HG03196 (cell line): ENCODE results near the gene DZIP3.
"Not testable (repeated sequence)": the region's sequence is repeated elsewhere in the genome, so short reads cannot be mapped to it uniquely, and the experiment has no call there.

Source experiments
- ATAC-seq: cut with Tn5 transposase; IDR thresholded peaks from one replicate; pipeline ENCODE4 v1.9.1; 2021; ENCODE audit not compliant: unreplicated experiment

The DZIP3 gene

GRCh38 chr3:108677811-108678210, 88.3 kb downstream of the DZIP3 start:
- ATAC-seq, result no peak

DNA sequence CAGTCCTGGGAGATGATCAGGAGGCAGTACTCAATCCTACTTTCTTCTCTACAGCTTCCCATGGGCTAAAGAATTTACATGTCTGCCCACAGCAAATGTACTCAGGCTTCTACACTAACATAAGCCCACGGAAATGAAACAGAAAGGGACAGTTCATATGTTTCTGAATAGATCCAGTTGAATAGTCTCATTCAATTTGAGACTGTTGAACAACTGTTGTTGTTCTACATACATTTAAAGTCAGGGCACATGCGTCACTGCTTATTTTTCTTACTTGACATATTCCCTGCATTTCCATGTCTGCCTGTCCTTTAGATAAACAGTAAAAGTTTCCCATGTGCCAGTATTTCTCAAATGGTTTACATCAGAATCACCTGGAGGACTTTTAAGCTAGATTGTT, 102.8 kb downstream of the DZIP3 start:
- ATAC-seq, result not testable (repeated sequence)

- no peak for ATAC-seq
Measured at GRCh38 chr3:108698461-108698860, 108.9 kb downstream of the DZIP3 start.

- no peak for ATAC-seq
Measured at GRCh38 chr3:108705045-108705444, 115.5 kb downstream of the DZIP3 start.

DNA sequence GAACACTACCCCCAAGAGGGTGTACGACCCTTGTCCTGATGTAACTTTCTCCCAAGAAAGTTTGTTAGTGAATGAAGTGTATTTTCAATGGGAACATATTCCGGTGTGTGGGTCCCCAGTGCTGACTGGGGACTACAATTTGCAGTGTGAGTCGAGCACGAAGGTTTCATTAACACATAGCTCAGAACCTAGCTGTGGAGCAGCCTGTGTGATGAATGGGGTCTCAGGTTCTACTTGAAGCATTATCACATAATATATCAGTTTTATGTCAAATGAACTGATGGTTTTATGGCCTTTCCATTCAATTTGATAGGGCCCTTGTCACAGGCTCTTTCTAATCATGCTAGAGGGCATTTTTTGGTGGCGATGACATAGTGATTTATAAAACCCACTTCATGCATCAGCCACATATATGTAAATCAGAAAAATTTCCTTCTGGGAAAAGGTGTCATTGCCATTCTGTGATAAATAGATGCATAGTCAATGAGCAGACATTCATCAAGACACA, 123.5 kb downstream of the DZIP3 start:
- ATAC-seq, result no peak

DNA sequence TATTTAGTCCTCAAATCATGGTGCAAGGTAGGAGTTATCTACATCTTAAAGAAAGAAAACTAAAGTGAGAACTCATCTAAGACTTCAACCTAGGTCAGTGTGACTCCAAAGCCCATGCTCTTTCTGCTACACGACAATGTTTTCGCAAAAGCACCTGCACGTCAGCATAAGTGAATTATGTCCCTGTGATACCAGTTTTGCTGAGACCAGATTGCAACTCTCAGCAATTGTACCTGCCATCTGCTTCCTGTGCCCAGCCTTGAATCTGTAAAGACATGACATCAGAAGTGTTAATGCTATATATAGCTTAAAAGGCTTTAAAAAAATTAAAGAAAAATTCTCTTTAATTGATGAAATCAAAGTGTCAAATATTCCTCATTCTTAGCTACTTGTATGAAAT, 124.3 kb downstream of the DZIP3 start:
- ATAC-seq, result no peak

GRCh38 chr3:108718454-108718853, 128.9 kb downstream of the DZIP3 start:
- ATAC-seq, result no peak

GRCh38 chr3:108719178-108719806, 129.8 kb downstream of the DZIP3 start:
- ATAC-seq, result no peak

DNA sequence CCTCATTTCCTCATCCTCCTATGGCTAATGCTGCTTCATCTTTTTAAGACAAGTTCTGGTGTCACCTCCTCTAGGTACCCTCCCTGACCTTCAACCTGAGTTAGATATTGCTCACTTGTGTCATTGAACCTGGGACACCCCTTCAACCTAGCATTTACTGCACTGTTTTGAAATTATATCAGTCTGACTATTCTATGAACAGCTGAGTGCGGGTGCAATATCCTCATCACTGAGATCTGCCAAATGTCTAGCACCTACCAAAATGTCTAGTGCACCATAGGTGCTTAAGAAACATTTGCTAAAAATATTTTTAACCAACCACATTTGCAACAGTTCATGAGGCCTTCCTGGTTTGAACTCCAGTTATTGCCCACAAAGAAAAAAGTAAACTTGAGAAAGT, 133.2 kb downstream of the DZIP3 start:
- no peak for ATAC-seq

DNA sequence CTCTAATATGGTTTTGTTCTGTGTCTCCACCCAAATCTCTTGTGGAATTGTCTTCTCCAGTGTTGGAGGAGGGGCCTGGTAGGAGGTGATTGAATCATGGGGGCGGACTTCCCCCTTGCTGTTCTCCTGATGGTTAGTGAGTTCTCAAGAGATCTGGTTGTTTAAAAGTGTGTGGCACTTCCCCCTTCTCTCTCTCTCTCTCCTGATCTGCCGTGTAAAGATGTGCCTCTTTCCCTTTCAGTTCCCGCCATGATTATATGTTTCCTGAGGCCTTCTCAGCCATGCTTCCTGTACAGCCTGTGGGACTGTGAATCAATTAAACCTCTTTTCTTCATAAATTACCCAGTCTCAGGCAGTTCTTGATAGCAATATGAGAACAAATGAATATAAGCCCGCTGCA, 134.6 kb downstream of the DZIP3 start:
- ATAC-seq, result no peak

DNA sequence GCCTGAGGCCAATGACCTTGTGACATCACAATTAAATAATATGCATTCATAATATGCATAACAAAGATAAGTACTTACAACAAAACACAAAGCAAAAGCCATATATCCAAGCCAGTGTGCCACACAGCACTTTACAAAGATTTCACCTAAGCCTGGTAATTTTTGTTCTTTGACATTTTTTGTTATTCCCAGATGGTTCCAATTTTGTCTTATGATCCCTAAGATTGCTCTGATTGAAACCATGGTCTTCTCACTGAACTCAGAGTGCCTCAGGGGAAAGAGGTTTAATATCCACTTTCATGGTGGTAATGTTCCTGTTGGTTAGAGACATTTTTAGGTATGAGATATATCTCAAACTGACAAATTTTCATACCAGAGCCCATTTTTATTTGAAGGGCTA, 138.6 kb downstream of the DZIP3 start:
- ATAC-seq, result no peak

- ATAC-seq, result no peak
Measured at GRCh38 chr3:108728934-108729333, 139.4 kb downstream of the DZIP3 start.

DNA sequence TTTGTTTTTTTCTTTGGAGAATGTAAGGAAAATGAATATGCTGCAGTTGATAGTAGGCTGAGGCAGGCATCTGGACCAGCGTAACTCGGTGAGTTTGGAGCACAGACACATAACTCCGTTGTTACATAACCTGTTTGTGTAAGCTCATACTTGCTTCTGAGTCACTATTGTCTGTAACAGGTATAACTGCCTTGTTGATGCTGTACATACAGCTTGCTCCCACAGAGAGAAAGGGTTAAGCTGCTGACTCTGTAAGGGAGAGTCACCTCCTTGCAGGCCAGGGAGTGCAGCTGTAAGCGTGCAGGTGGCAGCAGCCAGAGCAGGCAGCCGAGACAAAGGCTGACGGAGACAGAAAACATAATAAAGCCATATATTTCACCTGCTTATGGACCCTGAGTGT, 147.3 kb downstream of the DZIP3 start:
- ATAC-seq, result no peak

- ATAC-seq, result no peak
Measured at GRCh38 chr3:108742929-108743328, 153.4 kb downstream of the DZIP3 start.
